Endothelial cell (in vitro differentiated cells): ENCODE results near the gene NR2C2. TPM values are rescaled to one million over a fixed set of nuclear protein-coding genes. Genes with fewer than 3 reads are reported as not detected.

Experiments used
- DNase-seq: peaks from one replicate; pipeline ENCODE4 v3.0.0; 2021; ENCODE audit warnings: low spot score
- H3K27ac Mint-ChIP-seq: one replicate; pipeline ENCODE4 v1.8.0; 2021; ENCODE audit warnings: mixed read lengths, inconsistent platforms; ENCODE audit not compliant: unreplicated experiment
- H3K27me3 Mint-ChIP-seq: one replicate; pipeline ENCODE4 v1.8.0; 2021; ENCODE audit warnings: mild to moderate bottlenecking, moderate library complexity, mixed read lengths, inconsistent platforms; ENCODE audit not compliant: unreplicated experiment
- H3K36me3 Mint-ChIP-seq: one replicate; pipeline ENCODE4 v1.8.0; 2021; ENCODE audit warnings: mild to moderate bottlenecking, low read depth, mixed read lengths, inconsistent platforms; ENCODE audit not compliant: unreplicated experiment
- H3K4me1 Mint-ChIP-seq: one replicate; pipeline ENCODE4 v1.8.0; 2021; ENCODE audit warnings: mild to moderate bottlenecking, mixed read lengths, inconsistent platforms; ENCODE audit not compliant: unreplicated experiment
- H3K4me3 Mint-ChIP-seq: one replicate; pipeline ENCODE4 v1.8.0; 2021; ENCODE audit warnings: mild to moderate bottlenecking, mixed read lengths, inconsistent platforms; ENCODE audit not compliant: unreplicated experiment
- H3K9me3 Mint-ChIP-seq: one replicate; pipeline ENCODE4 v1.8.0; 2021; ENCODE audit warnings: mixed read lengths, inconsistent platforms; ENCODE audit not compliant: unreplicated experiment
- CTCF ChIP-seq: fragments of 200-600 bp; sonication (generic); IDR thresholded peaks from one replicate; pipeline ENCODE4 v1.5.0; 2021; ENCODE audit warnings: antibody characterized with exemption; ENCODE audit not compliant: unreplicated experiment
- total RNA-seq: library from RNA; stranded (reverse); fragmentation: NEBNext Ultra II Directional; extraction: Animal tissue kit (Norgen Biotek cat#: 25700); gene quantifications from one replicate; pipeline ENCODE4 v1.2.1, GENCODE V29; 2021; ENCODE audit not compliant: unreplicated experiment

NR2C2 gene
- total RNA-seq, 1 donor from 2014 or later = 49.1 TPM

GRCh38 chr3:15023719-15024118 is 76.3 kb downstream of the NR2C2 start:
- Mint-ChIP-seq H3K4me3 (no peak overlapping the region), H3K27ac (no peak overlapping the region), H3K36me3 (peaks cover 50% of the 10 kb centered on the region), H3K9me3 (no peaks in the 10 kb centered on the region), H3K4me1 (no peaks in the 10 kb centered on the region), H3K27me3 (peaks cover 5% of the 10 kb centered on the region)
- DNase-seq = no peak
- no peak for TF ChIP-seq CTCF

GRCh38 chr3:15029625-15030024 is 82.2 kb downstream of the NR2C2 start:
- Mint-ChIP-seq H3K27me3 (peaks cover 2% of the 10 kb centered on the region), H3K27ac (peak overlapping the region; percentile 33), H3K4me1 (no peaks in the 10 kb centered on the region), H3K4me3 (no peak overlapping the region), H3K9me3 (no peaks in the 10 kb centered on the region), H3K36me3 (peaks cover 46% of the 10 kb centered on the region)
- DNase-seq = no peak
- no peak for TF ChIP-seq CTCF

DNA sequence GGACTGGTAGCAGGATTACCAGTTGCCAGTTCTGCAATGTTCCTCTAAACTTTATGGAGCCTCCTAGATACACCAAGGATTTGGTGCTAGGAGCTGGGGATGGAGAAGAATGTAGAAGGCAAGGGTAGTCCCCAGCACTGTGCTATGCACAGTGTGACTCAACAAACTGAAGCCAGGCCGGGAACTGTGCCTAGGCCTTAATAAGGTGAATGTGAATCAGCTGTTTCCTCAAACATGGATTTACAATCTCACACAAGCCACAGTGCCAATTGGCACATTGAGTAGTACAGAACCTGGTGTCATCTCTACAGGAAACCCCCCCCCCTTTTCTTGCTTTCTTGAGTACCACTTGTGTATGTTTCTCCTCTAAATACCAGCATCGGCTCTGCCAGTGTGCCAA is 85.3 kb downstream of the NR2C2 start:
- Mint-ChIP-seq H3K27me3 (peaks cover 4% of the 10 kb centered on the region), H3K27ac (no peak overlapping the region), H3K4me1 (no peaks in the 10 kb centered on the region), H3K36me3 (peaks cover 29% of the 10 kb centered on the region), H3K4me3 (no peak overlapping the region), H3K9me3 (no peaks in the 10 kb centered on the region)
- TF ChIP-seq CTCF = no peak
- DNase-seq = no peak

GRCh38 chr3:15033103-15033502 is 85.7 kb downstream of the NR2C2 start:
- no peak overlapping the region for H3K27ac Mint-ChIP-seq
- H3K36me3 Mint-ChIP-seq = peaks cover 31% of the 10 kb centered on the region
- no peaks in the 10 kb centered on the region for H3K4me1 Mint-ChIP-seq

GRCh38 chr3:15038306-15038705 is 90.9 kb downstream of the NR2C2 start:
- Mint-ChIP-seq H3K4me1 (peaks cover 14% of the 10 kb centered on the region), H3K4me3 (no peak overlapping the region), H3K27me3 (peaks cover 1% of the 10 kb centered on the region), H3K36me3 (peaks cover 28% of the 10 kb centered on the region), H3K9me3 (no peaks in the 10 kb centered on the region), H3K27ac (no peak overlapping the region)
- no peak for TF ChIP-seq CTCF
- no peak for DNase-seq

More at GRCh38 chr3:15033103-15033502, 85.7 kb downstream of the NR2C2 start:
- Mint-ChIP-seq H3K9me3 (no peaks in the 10 kb centered on the region), H3K4me3 (no peak overlapping the region), H3K27me3 (peaks cover 1% of the 10 kb centered on the region)
- no peak for DNase-seq
- TF ChIP-seq CTCF = no peak
